NOMO-1 treated with DMSO at 0.1 percent for 48 hours (cell line): ENCODE results near the gene PEG3.
"Not testable (repeated sequence)": the region's sequence is repeated elsewhere in the genome, so short reads cannot be mapped to it uniquely, and the experiment has no call there.

ENCODE experiments used
- DNase-seq: peaks from one replicate; lab custom pipeline; 2025; ENCODE audit not compliant: unreplicated experiment; lab: John Stamatoyannopoulos, UW

The PEG3 gene

DNA sequence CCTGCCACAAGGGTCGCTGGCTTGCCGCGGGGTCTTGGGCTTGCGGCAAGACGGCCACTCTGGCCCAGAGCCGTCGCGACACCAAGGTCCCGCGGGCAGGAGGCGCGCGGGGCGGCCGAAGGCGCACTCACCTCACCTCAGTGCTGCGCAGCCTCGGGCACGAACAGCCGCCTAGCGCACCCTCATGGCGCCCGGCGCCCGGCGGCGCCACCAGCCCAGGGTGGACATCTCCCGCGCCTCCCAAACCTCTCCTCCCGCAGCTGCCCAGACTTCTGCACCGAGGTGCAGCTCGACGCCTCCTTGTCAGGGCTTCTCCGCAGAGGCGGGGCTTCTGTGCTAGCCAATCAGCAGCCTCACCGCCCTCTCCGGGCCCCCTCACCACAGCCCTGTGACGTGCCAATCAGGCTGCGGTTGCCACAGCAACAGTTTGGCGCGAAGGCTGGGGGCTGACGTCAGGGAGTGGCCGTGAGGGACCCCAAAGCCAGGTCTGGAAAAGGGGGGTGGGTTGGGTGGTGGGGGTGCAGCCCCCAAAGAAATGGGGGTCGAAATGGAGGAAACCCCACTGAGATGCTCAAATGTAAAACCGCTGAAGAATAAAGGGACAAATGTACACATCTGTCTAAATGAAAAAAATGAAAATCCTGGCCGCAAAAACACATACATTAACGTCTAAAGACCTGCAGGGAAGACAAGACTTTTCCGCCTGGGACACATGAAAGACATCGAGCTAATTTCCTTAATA is at the start of gene PEG3, which contains the start of gene ZIM2:
PEG3 (minus strand) TSS at position 276 of the 742 bp plus-strand sequence. CDS start 16,071 bp downstream, outside the sequence.
ZIM2 (minus strand) TSS at position 276 of the 742 bp plus-strand sequence. CDS start 16,449 bp downstream, outside the sequence.
- no peak for DNase-seq

DNA sequence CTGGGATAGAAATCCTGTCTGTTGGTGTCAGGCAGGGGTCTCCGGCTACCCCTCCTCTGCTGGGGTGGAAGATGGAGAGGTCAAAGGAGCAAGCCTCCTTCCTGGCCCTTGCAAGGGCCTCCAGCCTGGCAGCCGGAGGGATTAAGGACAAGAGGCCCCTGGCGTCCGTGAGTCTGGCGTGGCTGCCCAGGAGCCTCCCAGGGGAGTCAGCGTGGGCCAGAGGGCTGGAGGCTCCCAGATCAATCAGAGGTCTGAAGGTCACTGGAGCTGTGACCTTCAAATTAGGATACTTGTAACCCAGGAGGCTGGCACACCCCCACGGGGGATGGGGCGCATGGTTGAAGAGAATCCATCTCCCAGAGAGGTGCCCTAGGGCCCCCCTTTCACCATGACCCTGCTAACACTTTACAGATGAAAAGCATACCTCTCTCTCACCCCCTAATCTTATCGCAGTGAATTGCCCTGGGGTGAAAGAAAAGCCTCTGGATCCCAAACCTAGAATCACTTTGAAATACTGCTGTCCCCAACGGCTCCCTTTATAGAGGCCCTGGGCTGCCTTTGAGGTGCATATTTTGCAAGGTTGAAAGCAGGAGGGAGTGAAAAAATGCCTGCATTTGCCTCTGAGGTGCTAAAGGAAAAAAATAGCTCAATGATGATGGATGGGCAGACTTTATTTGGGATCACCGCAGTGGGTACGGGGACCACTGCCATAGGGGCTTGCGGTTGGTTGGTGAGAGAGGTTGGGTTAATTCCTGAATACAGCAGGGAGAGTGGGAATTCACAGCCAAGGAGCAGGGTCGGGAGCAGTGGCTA is 44.9 kb upstream of the PEG3 start:
- no peak for DNase-seq

DNA sequence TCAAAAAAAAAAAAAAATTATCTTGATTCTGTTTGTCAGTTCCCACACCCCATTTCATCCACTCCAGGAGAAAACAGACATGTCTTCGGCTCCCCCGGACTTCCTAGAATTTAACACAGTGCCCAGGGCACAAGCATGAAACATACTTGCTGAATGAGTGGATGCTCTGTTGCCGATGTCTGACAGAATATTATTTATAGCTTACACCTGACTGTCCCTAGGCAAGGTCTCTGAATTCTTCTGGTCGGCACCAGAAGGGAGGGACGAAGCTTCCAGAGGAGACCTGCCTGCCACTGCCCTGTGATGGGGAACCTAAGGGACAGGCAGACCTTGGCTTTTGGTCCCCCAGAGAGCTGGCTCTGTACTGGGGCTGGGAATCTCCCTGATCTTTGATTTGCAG is 43.9 kb upstream of the PEG3 start:
- DNase-seq: no peak

DNA sequence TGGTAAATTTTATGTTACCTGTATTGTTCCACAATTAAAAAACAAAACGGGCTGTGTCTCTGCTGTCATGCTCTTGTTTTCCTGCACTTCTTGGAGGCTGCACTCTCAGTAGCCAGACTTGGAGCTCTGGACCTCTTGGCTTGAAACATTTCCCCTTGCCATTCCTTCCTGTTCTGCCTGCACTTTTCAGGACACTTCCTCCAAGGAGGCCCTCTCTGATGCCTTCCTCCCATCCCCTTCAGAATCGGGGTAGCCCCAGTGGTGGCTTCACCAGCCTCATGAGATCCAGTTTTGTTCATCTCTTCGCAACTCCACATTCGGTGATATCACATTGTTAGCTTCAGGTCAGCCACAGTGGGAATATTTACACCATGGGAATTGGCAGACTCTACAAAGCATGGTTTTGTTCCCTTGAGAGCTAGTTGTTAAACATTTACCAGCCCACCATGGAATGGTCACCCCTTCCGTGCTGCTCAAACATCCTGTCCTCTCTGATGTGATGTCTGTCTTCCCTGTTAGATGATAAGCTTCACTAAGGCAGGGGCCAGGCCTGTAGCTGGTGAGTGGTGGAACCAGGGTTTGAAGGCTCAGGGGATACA is 40.2 kb upstream of the PEG3 start:
- DNase-seq: no peak

DNA sequence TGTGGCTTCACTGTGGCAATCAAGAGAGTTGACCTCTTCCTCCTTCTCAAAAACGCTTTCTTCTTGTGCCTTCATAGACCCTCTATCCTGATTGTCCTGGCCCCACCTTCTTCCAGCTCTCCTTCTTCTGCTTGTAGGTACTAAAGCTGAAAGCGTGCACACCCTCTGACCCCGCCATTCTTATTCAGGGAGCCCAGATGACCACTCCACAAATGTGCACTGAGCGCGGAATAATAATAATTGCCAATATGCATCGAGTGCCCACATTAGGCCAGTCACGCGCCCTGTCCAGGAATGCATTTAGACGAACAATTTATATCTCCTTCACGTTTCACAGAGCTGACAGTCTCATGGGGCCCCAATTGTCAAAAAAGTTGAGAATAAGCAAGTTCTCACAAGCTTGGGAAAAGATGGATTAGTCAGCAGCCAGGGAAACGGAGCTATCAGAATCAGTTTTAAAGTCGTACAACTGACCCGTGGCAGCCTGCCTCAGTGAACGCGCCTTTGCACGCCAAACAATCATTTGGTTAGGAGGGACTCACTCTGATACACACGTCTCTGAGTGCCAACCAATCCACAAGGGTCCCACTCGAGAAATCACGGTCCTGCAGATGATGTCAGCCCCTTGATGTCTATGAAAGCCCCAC is 36.7 kb upstream of the PEG3 start:
- no peak for DNase-seq

DNA sequence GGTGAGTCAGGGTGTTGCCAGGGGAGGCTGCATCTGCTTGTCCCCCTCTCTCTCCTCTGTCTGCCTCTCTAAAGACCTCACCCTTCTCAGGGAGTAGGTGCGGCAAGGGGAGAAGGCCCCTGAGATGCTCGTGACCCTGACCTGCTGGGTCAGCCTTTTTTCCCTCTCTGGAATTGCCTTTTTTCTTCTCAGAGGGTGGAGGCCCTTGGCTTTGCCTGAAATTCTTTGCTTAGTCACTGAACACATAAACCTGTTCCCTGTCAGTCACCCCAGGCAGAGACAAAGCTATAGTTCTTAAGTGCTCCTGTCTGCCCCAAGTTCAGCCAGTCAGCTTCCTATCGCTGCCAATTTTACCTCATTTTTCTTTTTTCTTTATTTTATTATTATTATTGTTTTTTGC is 35.2 kb upstream of the PEG3 start:
- DNase-seq: no peak

DNA sequence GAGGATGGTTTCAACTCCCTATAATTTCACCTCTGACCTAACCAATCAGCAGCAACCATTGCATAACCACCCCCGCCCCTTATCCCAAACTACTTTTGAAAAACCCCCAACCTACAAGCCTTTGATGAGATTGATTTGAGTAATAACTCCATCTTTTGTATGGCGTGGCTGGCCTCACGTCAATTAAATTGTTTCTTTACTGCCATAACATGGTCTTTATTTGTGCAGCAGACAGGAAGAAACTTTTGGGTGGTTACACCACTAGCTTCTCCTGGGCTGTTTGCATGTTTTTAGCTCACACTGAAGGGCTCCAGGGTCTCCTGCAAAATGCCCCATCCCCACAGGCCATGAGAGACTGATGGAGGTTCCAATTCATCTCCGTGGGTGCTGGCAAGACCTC is 34.0 kb upstream of the PEG3 start:
- no peak for DNase-seq

DNA sequence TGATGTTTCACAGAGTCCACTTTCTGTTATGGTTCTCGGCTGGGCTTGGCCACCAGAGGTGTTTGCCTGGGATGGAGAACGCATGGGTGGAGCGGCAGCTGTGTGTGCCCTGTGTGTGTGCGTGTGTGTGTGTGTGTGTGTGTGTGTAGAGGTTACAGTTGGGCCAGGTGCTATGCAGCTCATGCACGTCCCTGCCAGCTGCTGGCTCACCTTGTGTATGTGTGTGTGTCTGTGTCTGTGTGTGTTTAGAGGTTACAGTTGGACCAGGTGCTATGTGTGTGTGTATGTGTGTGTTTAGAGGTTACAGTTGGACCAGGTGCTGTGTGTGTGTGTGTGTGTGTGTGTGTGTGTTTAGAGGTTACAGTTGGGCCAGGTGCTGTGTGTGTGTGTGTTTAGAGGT is 33.0 kb upstream of the PEG3 start:
- DNase-seq: no peak

DNA sequence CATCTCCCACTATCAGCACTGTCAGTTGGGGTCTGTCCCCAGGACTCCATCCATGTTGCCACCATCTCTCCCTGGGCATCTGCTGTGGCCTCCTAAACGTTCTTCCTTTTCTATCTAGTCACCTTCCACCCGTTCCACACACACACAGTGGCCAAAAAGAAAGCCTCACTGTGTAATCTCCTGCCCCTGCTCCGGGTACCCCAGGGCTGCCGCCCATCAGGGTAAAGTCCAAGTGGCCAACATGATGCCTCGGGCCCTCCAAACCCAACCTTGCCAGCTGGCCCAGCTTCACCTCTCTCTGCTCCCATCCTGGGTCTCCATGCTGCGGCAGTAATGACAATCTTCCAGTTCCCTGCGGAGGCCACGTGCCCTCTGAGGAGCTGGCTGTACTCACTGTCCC is 29.4 kb upstream of the PEG3 start:
- DNase-seq: no peak

DNA sequence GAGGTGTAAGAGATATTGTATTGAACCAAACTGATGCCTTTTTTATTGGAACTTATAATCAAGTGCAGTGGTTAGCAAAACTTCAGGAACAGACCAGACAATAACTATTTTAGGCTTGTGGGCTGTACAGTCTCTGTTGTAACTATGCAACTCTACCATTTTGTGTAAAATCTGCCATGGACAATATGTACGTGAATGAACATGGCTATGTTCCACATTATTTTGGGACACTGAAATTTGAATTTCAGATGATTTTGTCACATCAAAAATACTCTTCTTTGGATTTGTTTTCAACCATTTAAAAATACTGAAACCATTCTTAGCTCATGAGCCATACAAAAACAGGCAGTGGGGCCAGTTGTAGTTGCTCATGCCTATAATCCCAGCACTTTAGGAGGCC is 27.9 kb upstream of the PEG3 start:
- no peak for DNase-seq

DNA sequence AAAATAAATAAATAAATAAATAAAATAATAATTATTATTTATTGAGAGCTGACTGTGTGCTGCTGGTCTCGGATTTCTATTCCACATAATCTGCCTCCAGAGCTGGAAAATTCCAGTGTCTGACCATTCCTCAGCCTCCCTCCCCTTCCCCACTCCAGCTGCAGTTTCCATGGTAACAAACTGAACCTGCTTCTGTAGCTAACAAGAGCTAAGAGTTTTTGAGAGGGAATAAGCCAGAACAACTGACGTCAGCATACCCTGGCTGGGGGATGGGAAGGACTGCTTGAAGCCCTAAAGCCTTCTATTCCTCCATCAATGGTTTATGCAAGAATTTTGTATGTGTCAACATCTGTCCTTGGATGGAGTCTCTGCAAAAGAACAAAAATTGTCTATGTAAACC is 26.0 kb upstream of the PEG3 start:
- DNase-seq: no peak

DNA sequence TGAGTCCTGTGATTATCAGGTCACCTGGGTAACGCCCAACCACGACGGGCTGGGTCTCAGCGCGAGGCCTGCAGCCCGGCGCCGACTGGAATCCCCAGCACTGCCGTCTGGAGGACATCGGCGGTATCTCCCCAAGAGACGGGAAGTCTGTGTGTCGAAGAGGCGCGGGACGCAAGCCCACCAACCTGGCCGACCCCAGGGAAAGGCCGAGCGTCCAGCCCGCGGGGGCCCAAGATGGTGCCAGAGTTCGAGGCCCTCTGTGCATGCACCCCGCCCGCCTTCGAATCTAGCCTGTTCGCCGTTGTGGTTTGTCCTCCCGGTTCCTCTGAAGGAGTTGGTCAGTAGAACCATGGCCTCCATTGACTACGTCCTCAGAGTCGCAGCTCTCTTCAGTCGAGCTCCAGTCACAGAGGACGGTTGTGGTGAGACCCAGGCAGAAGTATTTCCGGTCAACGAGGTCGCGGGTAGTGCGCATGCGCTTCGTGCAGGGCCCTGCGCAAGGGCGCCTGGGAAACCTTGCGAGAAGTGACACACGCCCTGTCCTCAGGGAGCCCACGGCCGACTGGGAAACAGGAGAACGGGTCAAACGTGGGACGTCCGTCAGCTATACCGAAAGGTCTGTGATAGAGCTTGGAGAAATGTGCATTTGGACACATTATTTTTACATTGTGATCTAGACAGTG is 24.1 kb upstream of the PEG3 start:
- DNase-seq: no peak

DNA sequence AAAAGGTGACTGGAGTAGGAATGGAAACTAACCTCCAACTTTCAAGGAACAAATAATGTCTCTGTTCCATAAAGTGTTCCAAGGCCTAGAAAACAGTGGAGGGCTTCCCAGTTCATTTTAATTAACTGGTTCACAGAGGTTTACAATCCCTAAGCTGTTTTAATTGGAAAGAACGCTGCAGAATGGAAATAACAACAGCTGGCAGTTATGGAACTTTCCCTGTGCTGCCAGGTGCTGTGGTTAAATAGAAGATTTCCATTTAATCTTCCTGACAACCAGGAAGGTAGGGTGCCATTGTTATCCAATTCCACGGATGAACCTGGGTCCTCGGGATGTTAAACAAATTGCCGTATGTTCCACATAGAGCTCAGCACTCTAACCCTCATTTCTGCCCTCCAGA is 22.2 kb upstream of the PEG3 start:
- DNase-seq: no peak

DNA sequence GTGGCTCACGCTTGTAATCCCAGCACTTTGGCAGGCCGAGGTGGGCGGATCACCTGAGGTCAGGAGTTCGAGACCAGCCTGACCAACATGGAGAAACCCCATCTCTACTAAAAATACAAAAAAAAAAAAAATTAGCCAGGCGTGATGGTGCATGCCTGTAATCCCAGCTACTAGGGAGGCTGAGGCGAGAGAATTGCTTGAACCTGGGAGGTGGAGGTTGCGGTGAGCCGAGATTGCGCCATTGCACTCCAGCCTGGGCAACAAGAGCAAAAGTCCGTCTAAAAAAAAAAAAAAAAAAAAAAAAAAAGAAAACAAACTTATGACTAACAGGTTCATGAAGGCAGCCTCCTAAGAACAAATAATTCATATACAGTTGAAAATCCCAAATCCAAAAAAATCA is 19.9 kb upstream of the PEG3 start:
- DNase-seq: not testable (repeated sequence)

DNA sequence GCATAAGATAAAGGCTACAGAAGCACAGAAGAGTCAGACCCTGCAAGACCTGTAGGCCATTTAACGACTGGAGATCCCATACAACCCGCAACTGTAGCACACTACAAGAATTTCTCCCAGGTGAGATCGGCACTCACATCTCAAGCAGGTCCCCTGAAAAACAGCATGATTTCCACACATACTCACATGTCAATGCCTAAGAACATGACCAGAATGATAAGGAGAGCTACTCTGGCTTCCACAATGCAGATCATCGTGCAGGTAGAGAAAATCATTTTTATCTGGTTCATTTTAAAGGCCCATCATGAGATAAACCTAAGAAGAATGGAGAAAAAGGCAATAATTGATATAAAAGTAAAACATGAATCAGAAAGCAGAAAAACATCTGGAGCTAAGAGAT is 17.5 kb upstream of the PEG3 start:
- DNase-seq: no peak

DNA sequence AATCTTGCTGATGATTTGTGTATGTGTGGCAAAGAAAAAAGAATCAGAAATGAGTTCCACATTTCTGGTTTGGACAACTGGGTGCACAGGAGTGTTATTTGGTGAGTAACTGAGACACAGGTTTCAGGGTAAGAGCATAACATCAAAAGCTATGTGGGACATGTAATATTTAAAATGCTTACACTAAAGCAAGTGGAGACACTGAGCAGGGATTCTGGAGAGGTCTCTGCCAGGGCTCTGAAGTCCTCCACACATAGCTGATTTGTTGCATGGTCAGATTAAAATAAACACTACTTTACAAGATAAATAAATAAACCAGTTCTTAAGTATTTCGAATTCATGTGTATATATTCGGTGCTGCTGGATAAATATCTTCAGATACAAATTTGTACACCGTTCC is 16.3 kb upstream of the PEG3 start:
- no peak for DNase-seq

DNA sequence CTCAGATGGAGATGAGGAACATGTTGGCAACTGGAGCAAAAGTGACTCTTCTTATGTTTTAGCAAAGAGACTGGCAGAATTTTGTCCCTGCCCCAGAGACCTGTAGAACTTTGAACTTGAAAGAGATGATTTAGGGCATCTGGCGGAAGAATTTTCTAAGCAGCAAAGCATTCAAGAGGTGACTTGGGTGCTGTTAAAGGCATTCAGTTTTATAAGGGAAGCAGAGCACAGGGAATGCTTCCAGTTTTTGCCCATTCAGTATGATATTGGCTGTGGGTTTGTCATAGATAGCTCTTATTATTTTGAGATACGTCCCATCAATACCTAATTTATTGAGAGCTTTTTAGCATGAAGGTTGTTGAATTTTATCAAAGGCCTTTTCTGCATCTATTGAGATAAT is 11.8 kb upstream of the PEG3 start:
- DNase-seq: not testable (repeated sequence)

DNA sequence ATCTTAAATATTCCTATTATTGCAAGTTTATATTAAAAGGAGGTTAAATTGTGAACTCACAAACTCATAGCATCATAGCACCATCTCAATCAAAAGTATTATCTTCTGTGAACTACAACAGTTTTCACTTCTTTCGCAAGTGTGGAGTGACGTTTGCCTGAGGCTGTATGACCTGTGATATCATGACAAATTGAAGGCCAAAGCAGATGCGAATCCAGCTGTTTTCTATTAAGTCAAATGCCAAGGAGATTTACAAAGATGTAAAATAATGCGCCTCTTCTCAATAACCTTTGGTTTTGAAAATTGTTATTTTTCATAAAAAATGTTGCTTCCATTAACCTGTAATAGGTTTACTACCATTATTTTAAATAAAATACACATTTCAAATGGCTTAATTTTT is 7.6 kb upstream of the PEG3 start:
- no peak for DNase-seq

DNA sequence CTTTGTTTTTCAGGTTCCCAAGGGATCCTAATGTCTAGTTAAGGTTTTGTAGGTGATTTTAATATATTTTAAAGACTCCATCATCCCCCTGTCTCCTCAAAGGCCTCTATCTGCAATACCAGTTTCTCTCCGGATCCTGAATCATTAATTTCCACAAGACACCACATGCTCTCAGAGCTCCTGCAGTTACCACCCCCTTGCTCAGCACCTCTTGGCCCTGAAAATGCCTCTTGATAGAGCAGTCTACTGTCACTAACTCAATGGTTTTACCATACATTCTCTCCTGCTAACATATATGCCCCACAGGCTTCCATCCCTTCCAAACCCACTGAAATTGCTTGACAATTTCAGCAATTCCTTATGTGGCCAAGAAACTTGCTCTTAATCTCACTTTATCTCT is 1.9 kb upstream of the PEG3 start:
- DNase-seq: no peak

DNA sequence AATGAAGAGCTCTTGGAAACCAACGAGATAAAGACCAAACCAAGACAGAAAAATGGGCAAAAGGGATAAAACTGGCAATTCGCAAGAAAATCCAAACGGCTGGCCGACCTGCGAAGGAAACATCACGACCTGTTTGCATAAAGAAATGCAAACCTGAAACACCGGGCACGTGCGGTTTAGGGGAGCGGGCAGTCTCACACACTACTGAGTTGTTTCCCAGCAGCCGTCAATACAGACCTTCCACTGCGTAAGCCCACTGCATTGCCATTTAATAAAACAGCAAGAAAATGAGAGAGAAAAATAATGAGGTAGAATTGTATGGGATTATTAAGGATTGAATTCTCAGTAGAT is 642 bp upstream of the PEG3 start:
- DNase-seq: no peak
